Caco-2 (cell line): ENCODE data around the gene LCOR. TPM values are rescaled to one million over a fixed set of nuclear protein-coding genes. Genes with fewer than 3 reads are reported as not detected.

Experiments
- BruUV-seq: library from RNA; stranded (reverse); fragments of 400-500 nt; replicated peaks from 2 replicates; lab custom pipeline; 2021; lab: Mats Ljungman, UMichigan
- CTCF ChIA-PET: fragments of 300-600 bp; sonication (Branson Sonifier 250); formaldehyde crosslinking; loops from one replicate; lab custom pipeline; 2022; ENCODE audit warnings: antibody characterized with exemption; lab: Charles Lee
- POLR2A ChIA-PET: fragments of 300-600 bp; sonication (Branson Sonifier 250); formaldehyde crosslinking; loops from one replicate; lab custom pipeline; 2022; ENCODE audit warnings: antibody characterized with exemption; lab: Charles Lee
- DNase-seq, 2 experiments: peaks; one replicate each; pipeline versions ENCODE4 v3.0.0 to v3.0.0-alpha.2; 2020 to 2022
- H3K27me3 ChIP-seq: replicated peaks from 2 replicates; pipeline ENCODE4 v1.6.0; 2011; ENCODE audit warnings: low read length; ENCODE audit not compliant: control insufficient read depth, insufficient read depth
- H3K36me3 ChIP-seq: 2 replicates; pipeline ENCODE4 v1.5.1; 2011; ENCODE audit warnings: low read length; ENCODE audit not compliant: control insufficient read depth, insufficient read depth
- H3K4me1 ChIP-seq: fragments of 250-450 bp; sonication (Bioruptor Pico); 2 replicates; pipeline ENCODE4 v1.5.1; 2020; ENCODE audit warnings: mild to moderate bottlenecking
- H3K4me3 ChIP-seq: 2 replicates; pipeline ENCODE4 v1.5.1; 2011; ENCODE audit warnings: low read depth, mild to moderate bottlenecking, control low read depth, low read length
- H3K9me3 ChIP-seq: fragments of 250-450 bp; sonication (Bioruptor Pico); 2 replicates; pipeline ENCODE4 v1.5.1; 2020; ENCODE audit warnings: mild to moderate bottlenecking, moderate library complexity
- H3K27ac Mint-ChIP-seq: one replicate; pipeline ENCODE4 v1.8.0; 2022; ENCODE audit warnings: mixed read lengths; ENCODE audit not compliant: unreplicated experiment
- H3K27me3 Mint-ChIP-seq: one replicate; pipeline ENCODE4 v1.8.0; 2022; ENCODE audit warnings: mixed read lengths; ENCODE audit not compliant: insufficient read depth, unreplicated experiment
- H3K36me3 Mint-ChIP-seq: one replicate; pipeline ENCODE4 v1.8.0; 2022; ENCODE audit warnings: mild to moderate bottlenecking, mixed read lengths; ENCODE audit not compliant: insufficient read depth, unreplicated experiment
- H3K4me1 Mint-ChIP-seq: one replicate; pipeline ENCODE4 v1.8.0; 2022; ENCODE audit warnings: low read depth, mixed read lengths; ENCODE audit not compliant: unreplicated experiment
- H3K4me3 Mint-ChIP-seq: one replicate; pipeline ENCODE4 v1.8.0; 2022; ENCODE audit warnings: mild to moderate bottlenecking, moderate library complexity, mixed read lengths; ENCODE audit not compliant: unreplicated experiment
- H3K9me3 Mint-ChIP-seq: one replicate; pipeline ENCODE4 v1.8.0; 2022; ENCODE audit warnings: mixed read lengths; ENCODE audit not compliant: unreplicated experiment
- CTCF ChIP-seq, 2 experiments: fragments of 200-600 bp in 1 of 2; IDR thresholded peaks; 1 replicate in 1 of 2; 2 replicates in 1 of 2; pipeline versions ENCODE4 v1.5.1 to v1.8.0; 2011 to 2022; ENCODE audit warnings: antibody characterized with exemption in 1 of 2, control low read depth in 1 of 2, inconsistent platforms in 1 of 2, low read depth in 1 of 2, low read length in 1 of 2, mild to moderate bottlenecking in 1 of 2, moderate library complexity in 1 of 2; ENCODE audit not compliant: insufficient read depth in 1 of 2, severe bottlenecking in 1 of 2, unreplicated experiment in 1 of 2
- intact Hi-C: fragments of 100-400 bp; cut with micrococcal nuclease; formaldehyde crosslinking; loops from one replicate; pipeline ENCODE4 v1.10.0; 2022; ENCODE audit not compliant: unreplicated experiment
- total RNA-seq: library from RNA; stranded (reverse); gene quantifications from 2 replicates; pipeline ENCODE4 v1.2.3, GENCODE V29; 2022

Gene LCOR
- total RNA-seq, 1 experiment from 2014 or later, result 51.8 TPM

DNA sequence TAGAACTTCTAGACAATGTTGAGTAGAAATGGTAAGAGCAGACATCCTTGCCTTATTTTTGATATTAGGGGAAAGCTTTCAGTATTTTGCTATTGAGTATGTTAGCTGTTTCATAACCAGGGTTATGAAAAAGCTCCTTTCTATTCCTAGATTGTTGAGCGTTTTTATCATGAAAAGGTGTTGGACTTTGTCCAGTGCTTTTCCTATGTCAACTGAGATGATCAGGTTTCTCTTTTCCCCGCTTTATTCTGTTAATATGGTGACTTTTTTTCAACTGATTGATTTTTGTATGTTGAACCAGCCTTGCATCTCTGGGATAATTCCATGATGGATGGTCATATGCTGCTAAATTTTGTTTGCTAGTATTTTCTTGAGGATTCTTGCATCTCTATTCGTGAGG lies 58.5 kb downstream of the LCOR start:
- peaks cover 17% of the 10 kb centered on the region for H3K4me1 ChIP-seq
- Mint-ChIP-seq H3K27me3 (no peaks in the 10 kb centered on the region), H3K4me1 (peaks cover 24% of the 10 kb centered on the region), H3K27ac (no peak overlapping the region), H3K4me3 (no peak overlapping the region), H3K36me3 (peaks cover 5% of the 10 kb centered on the region), H3K9me3 (no peaks in the 10 kb centered on the region)
- H3K27me3 ChIP-seq, result no peaks in the 10 kb centered on the region
- no peak for TF ChIP-seq CTCF (IDR thresholded peaks at IDR 0.05; ENCODE audit: insufficient read depth in 1 of 2, low read depth in 1 of 2, low read length in 1 of 2, severe bottlenecking in 1 of 2, unreplicated experiment in 1 of 2)
- intact Hi-C loops, result no loop called here
- H3K9me3 ChIP-seq, result peaks cover 4% of the 10 kb centered on the region
- no peak overlapping the region for H3K4me3 ChIP-seq
- no peak for DNase-seq
- H3K36me3 ChIP-seq, result peaks cover 3% of the 10 kb centered on the region
- BruUV-seq, result no TSS peak
- CTCF ChIA-PET, result no interaction called here
- POLR2A ChIA-PET, result no interaction called here

DNA sequence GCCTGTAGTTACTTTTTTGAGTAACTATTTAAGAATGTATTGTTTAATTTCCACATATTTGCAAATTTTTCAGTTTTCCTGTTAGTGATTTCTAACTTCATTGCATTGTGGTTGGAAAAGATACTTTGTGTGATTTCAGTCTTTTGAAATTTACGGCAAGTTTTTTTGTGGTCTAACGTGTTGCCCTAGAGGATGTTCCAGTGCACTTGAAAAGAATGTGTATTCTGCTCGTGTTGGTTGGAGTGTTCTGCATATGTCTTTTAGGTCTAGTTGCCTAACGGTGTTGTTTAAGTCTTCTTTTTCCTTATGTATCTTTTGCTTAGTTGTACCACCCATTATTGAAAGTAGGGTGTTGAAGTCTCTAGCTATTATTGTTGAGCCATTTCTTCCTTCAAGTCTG lies 59.7 kb downstream of the LCOR start:
- H3K9me3 ChIP-seq, result peaks cover 4% of the 10 kb centered on the region
- Mint-ChIP-seq H3K27ac (no peak overlapping the region), H3K4me1 (peaks cover 26% of the 10 kb centered on the region), H3K27me3 (no peaks in the 10 kb centered on the region), H3K4me3 (no peak overlapping the region), H3K9me3 (no peaks in the 10 kb centered on the region), H3K36me3 (no peaks in the 10 kb centered on the region)
- POLR2A ChIA-PET, result no interaction called here
- no TSS peak for BruUV-seq
- peaks cover 17% of the 10 kb centered on the region for H3K4me1 ChIP-seq
- no peak for TF ChIP-seq CTCF (IDR thresholded peaks at IDR 0.05; ENCODE audit: insufficient read depth in 1 of 2, low read depth in 1 of 2, low read length in 1 of 2, severe bottlenecking in 1 of 2, unreplicated experiment in 1 of 2)
- CTCF ChIA-PET, result no interaction called here
- peaks cover 3% of the 10 kb centered on the region for H3K36me3 ChIP-seq
- H3K4me3 ChIP-seq, result no peak overlapping the region
- DNase-seq, result no peak
- no peaks in the 10 kb centered on the region for H3K27me3 ChIP-seq
- intact Hi-C loops, result no loop called here

- Mint-ChIP-seq H3K4me3 (no peak overlapping the region), H3K4me1 (peaks cover 28% of the 10 kb centered on the region), H3K36me3 (no peaks in the 10 kb centered on the region), H3K27me3 (no peaks in the 10 kb centered on the region), H3K9me3 (no peaks in the 10 kb centered on the region), H3K27ac (peak overlapping the region; percentile 0)
- Histone ChIP-seq H3K27me3 (no peaks in the 10 kb centered on the region), H3K4me3 (no peak overlapping the region), H3K36me3 (peaks cover 3% of the 10 kb centered on the region), H3K9me3 (peaks cover 4% of the 10 kb centered on the region), H3K4me1 (peaks cover 3% of the 10 kb centered on the region)
- DNase-seq, result no peak
- no peak for TF ChIP-seq CTCF (IDR thresholded peaks at IDR 0.05; ENCODE audit: insufficient read depth in 1 of 2, low read depth in 1 of 2, low read length in 1 of 2, severe bottlenecking in 1 of 2, unreplicated experiment in 1 of 2)
- POLR2A ChIA-PET, result no interaction called here
- intact Hi-C loops, result no loop called here
- CTCF ChIA-PET, result no interaction called here
- BruUV-seq, result no TSS peak
Observed at GRCh38 chr10:96895662-96896424, 63.7 kb downstream of the LCOR start.
